ENCODE measurements around the gene ACVR1C.
"Not testable (repeated sequence)": the region's sequence is repeated elsewhere in the genome, so short reads cannot be mapped to it uniquely, and the experiment has no call there.

Gene ACVR1C

DNA sequence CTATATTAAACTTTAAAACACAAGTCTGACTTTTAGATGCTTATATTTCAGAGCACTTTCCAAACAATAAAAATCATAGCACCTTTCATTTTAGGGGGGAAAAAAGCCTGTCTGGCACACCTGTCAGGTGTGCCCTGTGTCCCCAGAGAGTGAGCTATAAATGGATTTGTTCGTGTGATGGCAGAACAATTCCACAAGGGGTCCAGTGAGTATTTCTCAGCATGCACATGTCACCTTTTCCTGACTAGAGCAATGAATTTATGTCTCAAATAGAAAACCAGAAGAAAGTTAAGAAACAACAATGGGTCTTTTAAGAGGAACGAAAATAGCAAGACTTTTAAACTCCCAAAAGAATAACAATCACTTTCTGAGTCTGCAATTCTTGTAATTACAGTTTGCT lies 55.9 kb downstream of the ACVR1C start:
- H3K4me1 Mint-ChIP-seq = no peaks in the 10 kb centered on the region
- H3K27me3 Mint-ChIP-seq (ENCODE audit: low read depth) = no peaks in the 10 kb centered on the region
- TF ChIP-seq, protein P1, sequence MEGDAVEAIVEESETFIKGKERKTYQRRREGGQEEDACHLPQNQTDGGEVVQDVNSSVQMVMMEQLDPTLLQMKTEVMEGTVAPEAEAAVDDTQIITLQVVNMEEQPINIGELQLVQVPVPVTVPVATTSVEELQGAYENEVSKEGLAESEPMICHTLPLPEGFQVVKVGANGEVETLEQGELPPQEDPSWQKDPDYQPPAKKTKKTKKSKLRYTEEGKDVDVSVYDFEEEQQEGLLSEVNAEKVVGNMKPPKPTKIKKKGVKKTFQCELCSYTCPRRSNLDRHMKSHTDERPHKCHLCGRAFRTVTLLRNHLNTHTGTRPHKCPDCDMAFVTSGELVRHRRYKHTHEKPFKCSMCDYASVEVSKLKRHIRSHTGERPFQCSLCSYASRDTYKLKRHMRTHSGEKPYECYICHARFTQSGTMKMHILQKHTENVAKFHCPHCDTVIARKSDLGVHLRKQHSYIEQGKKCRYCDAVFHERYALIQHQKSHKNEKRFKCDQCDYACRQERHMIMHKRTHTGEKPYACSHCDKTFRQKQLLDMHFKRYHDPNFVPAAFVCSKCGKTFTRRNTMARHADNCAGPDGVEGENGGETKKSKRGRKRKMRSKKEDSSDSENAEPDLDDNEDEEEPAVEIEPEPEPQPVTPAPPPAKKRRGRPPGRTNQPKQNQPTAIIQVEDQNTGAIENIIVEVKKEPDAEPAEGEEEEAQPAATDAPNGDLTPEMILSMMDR (IDR thresholded peaks at IDR 0.05; ENCODE audit: unreplicated experiment in 3 of 3) = peak in 2 of 3 experiments; percentile 14 to 33
- no peak overlapping the region for H3K27ac Mint-ChIP-seq
- H3K36me3 Mint-ChIP-seq (ENCODE audit: low read depth) = no peaks in the 10 kb centered on the region
- no peak overlapping the region for H3K4me3 Mint-ChIP-seq
- H3K9me3 Mint-ChIP-seq = no peaks in the 10 kb centered on the region

DNA sequence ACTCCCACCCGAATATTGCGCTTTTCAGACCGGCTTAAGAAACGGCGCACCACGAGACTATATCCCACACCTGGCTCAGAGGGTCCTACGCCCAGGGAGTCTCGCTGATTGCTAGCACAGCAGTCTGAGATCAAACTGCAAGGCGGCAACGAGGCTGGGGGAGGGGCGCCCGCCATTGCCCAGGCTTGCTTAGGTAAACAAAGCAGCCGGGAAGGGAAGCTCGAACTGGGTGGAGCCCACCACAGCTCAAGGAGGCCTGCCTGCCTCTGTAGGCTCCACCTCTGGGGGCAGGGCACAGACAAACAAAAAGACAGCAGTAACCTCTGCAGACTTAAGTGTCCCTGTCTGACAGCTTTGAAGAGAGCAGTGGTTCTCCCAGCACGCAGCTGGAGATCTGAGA lies 62.0 kb downstream of the ACVR1C start:
- H3K36me3 Mint-ChIP-seq (ENCODE audit: low read depth); H3K4me3 Mint-ChIP-seq; H3K27ac Mint-ChIP-seq; H3K27me3 Mint-ChIP-seq (ENCODE audit: low read depth); H3K9me3 Mint-ChIP-seq; H3K4me1 Mint-ChIP-seq: not testable (repeated sequence)

DNA sequence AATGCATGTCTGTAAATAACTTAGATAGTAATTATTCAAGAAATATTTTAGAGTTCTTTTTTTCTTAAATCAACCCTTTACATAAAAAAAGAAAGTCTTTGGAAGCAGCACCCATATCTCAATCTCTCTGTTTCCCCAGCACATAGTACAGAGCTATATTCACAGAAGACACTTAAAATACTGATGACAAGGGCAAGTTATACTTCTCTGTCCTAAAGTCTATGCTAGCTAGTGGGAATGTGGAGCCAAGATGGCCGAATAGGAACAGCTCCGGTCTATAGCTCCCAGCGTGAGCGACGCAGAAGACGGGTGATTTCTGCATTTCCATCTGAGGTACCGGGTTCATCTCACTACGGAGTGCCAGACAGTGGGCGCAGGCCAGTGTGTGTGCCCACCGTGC lies 62.6 kb downstream of the ACVR1C start:
- not testable (repeated sequence) for H3K27me3 Mint-ChIP-seq (ENCODE audit: low read depth); H3K36me3 Mint-ChIP-seq (ENCODE audit: low read depth); H3K27ac Mint-ChIP-seq; H3K4me1 Mint-ChIP-seq; H3K9me3 Mint-ChIP-seq; H3K4me3 Mint-ChIP-seq

DNA sequence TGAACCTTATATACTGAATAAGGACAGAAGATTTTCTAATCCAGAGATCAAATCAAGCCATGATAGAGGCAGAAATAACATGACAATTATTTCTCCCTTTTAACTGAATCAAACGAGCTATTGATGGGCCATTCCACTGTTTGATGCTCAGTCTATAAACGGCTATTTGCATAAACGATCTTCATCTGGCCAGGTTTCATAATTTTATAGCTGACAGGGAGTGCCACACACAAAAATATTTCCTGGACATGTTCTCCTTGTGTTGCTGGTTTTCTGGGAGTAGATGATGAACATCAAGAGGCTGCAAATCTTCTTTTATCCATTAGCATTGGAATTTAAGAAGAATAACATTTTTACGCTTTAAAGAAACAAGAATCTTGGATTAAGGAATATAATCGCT lies 63.1 kb downstream of the ACVR1C start:
- Mint-ChIP-seq H3K27ac (no peak overlapping the region), H3K4me3 (no peak overlapping the region), H3K36me3 (ENCODE audit: low read depth) (no peaks in the 10 kb centered on the region), H3K4me1 (no peaks in the 10 kb centered on the region), H3K9me3 (no peaks in the 10 kb centered on the region), H3K27me3 (ENCODE audit: low read depth) (no peaks in the 10 kb centered on the region)
- TF ChIP-seq, protein P1 (IDR thresholded peaks at IDR 0.05; ENCODE audit: unreplicated experiment in 3 of 3) = no peak

DNA sequence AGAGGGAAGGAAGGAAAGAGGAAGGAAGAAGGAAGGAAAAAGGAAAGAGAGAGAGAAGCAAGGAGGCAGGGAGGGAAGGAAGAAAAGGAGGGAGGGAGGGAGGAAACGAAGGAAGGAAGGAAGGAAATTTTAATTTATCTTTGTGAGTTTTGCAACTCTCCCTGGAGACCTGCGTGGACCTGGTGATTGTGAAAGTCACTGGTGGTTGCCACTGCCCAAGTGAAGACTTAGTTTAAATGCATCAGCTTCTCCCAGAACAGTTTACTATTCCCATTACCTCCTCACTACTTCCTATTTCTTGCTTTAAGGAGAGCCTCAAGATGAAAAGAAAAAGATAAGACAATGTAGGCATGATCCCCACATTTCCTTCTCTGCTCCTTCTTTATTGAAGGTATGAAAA lies 68.8 kb downstream of the ACVR1C start:
- Mint-ChIP-seq H3K4me1 (no peaks in the 10 kb centered on the region), H3K36me3 (ENCODE audit: low read depth) (no peaks in the 10 kb centered on the region), H3K27me3 (ENCODE audit: low read depth) (peaks cover 3% of the 10 kb centered on the region), H3K27ac (no peak overlapping the region), H3K4me3 (no peak overlapping the region), H3K9me3 (no peaks in the 10 kb centered on the region)
- TF ChIP-seq, protein P1 (IDR thresholded peaks at IDR 0.05; ENCODE audit: unreplicated experiment in 3 of 3) = no peak

DNA sequence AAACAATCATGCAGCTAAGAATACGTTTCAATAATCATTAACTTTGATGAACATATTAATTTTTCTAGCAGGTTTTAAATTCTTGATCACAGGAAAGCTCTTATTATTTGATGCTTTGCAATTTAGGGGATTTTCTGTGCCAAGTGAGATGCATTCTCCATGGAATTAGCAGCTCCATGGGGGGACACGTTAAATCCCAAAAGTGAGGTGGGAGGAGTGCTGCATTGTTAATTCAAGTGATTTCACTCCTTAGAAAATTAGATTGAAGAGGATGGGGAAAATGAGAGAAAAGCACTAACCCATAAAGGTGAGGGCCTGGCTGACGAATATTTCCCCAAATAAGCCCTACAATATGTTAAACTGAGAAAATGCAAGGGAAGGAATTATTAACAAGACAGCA lies 69.2 kb downstream of the ACVR1C start:
- H3K36me3 Mint-ChIP-seq (ENCODE audit: low read depth) = no peaks in the 10 kb centered on the region
- TF ChIP-seq, protein P1 (IDR thresholded peaks at IDR 0.05; ENCODE audit: unreplicated experiment in 3 of 3) = no peak
- H3K4me1 Mint-ChIP-seq = no peaks in the 10 kb centered on the region
- no peak overlapping the region for H3K4me3 Mint-ChIP-seq
- no peaks in the 10 kb centered on the region for H3K9me3 Mint-ChIP-seq
- H3K27ac Mint-ChIP-seq = no peak overlapping the region
- peaks cover 3% of the 10 kb centered on the region for H3K27me3 Mint-ChIP-seq (ENCODE audit: low read depth)

DNA sequence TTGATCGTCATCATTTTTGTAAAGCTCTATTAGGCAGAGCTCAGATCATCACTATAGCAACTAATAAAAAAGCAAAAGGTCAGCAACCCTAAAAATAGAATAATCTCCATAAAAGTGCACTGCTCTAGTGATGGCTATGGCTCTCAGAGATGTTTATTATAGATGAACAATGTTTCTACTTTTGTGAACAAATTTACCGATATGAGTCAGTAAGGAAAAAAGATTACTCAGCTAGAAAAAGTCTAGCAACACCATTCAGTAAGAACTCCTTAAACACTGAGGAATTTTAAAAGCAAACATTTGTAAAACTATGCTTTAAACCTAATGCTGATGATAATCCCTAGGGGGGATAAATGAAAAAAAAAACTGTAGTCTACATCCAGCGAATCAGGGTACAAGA lies 69.6 kb downstream of the ACVR1C start:
- H3K36me3 Mint-ChIP-seq (ENCODE audit: low read depth) = no peaks in the 10 kb centered on the region
- H3K27me3 Mint-ChIP-seq (ENCODE audit: low read depth) = peaks cover 3% of the 10 kb centered on the region
- H3K9me3 Mint-ChIP-seq = no peaks in the 10 kb centered on the region
- H3K4me3 Mint-ChIP-seq = no peak overlapping the region
- TF ChIP-seq, protein P1 (IDR thresholded peaks at IDR 0.05; ENCODE audit: unreplicated experiment in 3 of 3) = no peak
- H3K27ac Mint-ChIP-seq = no peak overlapping the region
- no peaks in the 10 kb centered on the region for H3K4me1 Mint-ChIP-seq

All from nephron (organoid).